ENCODE results near the gene MYZAP.

Gene MYZAP

DNA sequence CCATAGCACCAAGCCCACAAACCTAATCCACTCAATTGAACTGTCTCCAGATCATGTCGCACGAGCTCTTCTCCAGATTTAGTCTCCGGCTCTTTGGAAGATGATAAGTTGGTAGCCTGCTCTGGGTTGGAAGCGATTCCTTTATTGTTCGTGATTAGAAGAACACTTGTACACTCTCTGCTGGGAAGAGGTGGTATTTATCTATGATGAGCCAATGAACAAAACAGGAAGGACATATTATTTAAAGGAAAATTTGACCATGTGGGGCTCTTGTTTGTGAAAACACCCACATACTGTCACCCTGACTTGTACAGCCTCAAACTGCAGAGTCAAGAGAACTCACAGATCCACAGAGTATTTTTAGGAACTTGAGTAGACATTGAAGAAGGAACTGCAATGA, 54.4 kb downstream of the MYZAP start:
- Histone ChIP-seq H3K9ac (ENCODE audit: low read depth, low read length) (no peak overlapping the region), H4K20me1 (ENCODE audit: insufficient read depth, low read length) (no peaks in the 10 kb centered on the region), H2AFZ (ENCODE audit: low read depth, low read length) (no peak overlapping the region), H3K4me3 (ENCODE audit: low read depth in 1 of 2, low read length in 2 of 2) (no peak overlapping the region), H3K4me2 (ENCODE audit: insufficient read depth, low read length) (no peak overlapping the region), H3K79me2 (ENCODE audit: insufficient read depth, low read length) (no peaks in the 10 kb centered on the region), H3K4me1 (ENCODE audit: insufficient read depth, low read length) (no peaks in the 10 kb centered on the region), H3K27ac (ENCODE audit: low read length) (no peak overlapping the region), H3K36me3 (ENCODE audit: insufficient read depth, low read length) (no peaks in the 10 kb centered on the region), H3K9me3 (ENCODE audit: insufficient read depth, low read length, severe bottlenecking) (no peaks in the 10 kb centered on the region), H3K27me3 (ENCODE audit: insufficient read depth, low read length, poor library complexity) (peaks cover 7% of the 10 kb centered on the region)
- ATAC-seq (ENCODE audit: insufficient read depth, low read depth) (no peak), DNase-seq (no peak)
- no peak for TF ChIP-seq EZH2 (IDR thresholded peaks at IDR 0.05; ENCODE audit: borderline replicate concordance, low read depth, low read length, severe bottlenecking)
- TF ChIP-seq, protein P1, sequence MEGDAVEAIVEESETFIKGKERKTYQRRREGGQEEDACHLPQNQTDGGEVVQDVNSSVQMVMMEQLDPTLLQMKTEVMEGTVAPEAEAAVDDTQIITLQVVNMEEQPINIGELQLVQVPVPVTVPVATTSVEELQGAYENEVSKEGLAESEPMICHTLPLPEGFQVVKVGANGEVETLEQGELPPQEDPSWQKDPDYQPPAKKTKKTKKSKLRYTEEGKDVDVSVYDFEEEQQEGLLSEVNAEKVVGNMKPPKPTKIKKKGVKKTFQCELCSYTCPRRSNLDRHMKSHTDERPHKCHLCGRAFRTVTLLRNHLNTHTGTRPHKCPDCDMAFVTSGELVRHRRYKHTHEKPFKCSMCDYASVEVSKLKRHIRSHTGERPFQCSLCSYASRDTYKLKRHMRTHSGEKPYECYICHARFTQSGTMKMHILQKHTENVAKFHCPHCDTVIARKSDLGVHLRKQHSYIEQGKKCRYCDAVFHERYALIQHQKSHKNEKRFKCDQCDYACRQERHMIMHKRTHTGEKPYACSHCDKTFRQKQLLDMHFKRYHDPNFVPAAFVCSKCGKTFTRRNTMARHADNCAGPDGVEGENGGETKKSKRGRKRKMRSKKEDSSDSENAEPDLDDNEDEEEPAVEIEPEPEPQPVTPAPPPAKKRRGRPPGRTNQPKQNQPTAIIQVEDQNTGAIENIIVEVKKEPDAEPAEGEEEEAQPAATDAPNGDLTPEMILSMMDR (IDR thresholded peaks at IDR 0.05; ENCODE audit: borderline replicate concordance, extremely low read depth, low read length, poor library complexity, severe bottlenecking): no peak

DNA sequence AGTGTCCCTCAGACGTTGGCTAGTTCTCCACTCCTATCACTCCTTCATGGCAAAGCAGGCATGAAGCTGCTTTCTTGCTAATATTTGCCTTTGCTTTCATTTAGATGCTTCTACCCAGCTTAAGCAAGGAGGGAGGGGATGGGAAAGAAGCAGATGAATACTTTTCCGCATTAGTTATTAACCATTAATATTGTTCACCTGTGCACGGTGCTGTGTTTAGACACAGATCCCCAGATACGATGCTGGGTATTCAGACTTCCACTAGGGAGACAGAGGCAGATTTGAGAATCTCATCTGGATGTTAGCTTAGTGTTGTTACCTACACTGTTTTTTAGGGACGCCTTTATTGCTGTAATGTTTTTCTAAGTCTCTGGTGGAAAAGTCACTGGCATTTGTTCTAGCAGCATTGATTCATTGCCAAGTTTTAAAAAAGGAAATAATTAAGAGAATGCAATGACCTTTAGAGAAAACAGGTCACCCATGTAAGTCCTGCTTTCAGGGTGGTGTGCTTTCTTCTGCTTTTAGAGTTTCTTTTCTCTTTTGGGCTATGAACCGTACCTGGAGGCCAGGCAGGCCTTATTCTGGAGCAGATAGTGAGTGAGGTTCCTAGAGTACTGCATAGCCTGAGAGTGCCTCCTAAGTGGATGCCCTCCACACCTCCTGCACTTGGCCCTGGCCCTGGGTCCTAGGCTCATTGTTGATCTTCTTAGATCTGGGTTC, 55.5 kb downstream of the MYZAP start:
- ATAC-seq (ENCODE audit: insufficient read depth, low read depth) (no peak), DNase-seq (no peak)
- no peak overlapping the region for H3K27ac ChIP-seq (ENCODE audit: low read length)
- no peaks in the 10 kb centered on the region for H3K9me3 ChIP-seq (ENCODE audit: insufficient read depth, low read length, severe bottlenecking)
- H3K9ac ChIP-seq (ENCODE audit: low read depth, low read length): no peak overlapping the region
- H4K20me1 ChIP-seq (ENCODE audit: insufficient read depth, low read length): no peaks in the 10 kb centered on the region
- H3K36me3 ChIP-seq (ENCODE audit: insufficient read depth, low read length): no peaks in the 10 kb centered on the region
- H3K27me3 ChIP-seq (ENCODE audit: insufficient read depth, low read length, poor library complexity): peaks cover 7% of the 10 kb centered on the region
- no peak overlapping the region for H3K4me3 ChIP-seq (ENCODE audit: low read depth in 1 of 2, low read length in 2 of 2)
- no peaks in the 10 kb centered on the region for H3K79me2 ChIP-seq (ENCODE audit: insufficient read depth, low read length)
- H3K4me2 ChIP-seq (ENCODE audit: insufficient read depth, low read length): no peak overlapping the region
- 0 out of 2 replicates have a peak, but pooled peaks cover 5% of the 10 kb centered on the region for H3K4me1 ChIP-seq (ENCODE audit: insufficient read depth, low read length)
- H2AFZ ChIP-seq (ENCODE audit: low read depth, low read length): no peak overlapping the region
- TF ChIP-seq, protein P1 (IDR thresholded peaks at IDR 0.05; ENCODE audit: borderline replicate concordance, extremely low read depth, low read length, poor library complexity, severe bottlenecking): no peak
- no peak for TF ChIP-seq EZH2 (IDR thresholded peaks at IDR 0.05; ENCODE audit: borderline replicate concordance, low read depth, low read length, severe bottlenecking)

DNA sequence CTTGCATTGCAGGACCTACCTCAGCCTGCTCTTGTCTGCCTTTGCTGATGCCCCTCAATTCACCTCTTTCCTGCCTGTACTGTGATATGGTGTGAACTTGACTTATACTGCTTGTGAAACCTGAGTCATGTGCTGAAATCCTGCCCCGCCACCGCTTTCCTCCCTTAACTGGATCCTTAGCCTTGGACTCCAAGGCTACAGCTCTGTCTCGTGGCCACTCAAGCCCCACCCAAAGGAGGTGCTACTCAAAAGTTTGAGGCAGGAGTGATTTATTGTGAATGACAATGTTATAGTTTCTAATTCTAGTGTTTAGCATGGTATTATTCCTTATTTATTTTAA, 56.1 kb downstream of the MYZAP start:
- Histone ChIP-seq H4K20me1 (ENCODE audit: insufficient read depth, low read length) (no peaks in the 10 kb centered on the region), H3K4me1 (ENCODE audit: insufficient read depth, low read length) (peaks cover 8% of the 10 kb centered on the region; the same call in 1 of the 2 replicates), H3K36me3 (ENCODE audit: insufficient read depth, low read length) (no peaks in the 10 kb centered on the region), H3K4me3 (ENCODE audit: low read depth in 1 of 2, low read length in 2 of 2) (no peak overlapping the region), H2AFZ (ENCODE audit: low read depth, low read length) (no peak overlapping the region), H3K9me3 (ENCODE audit: insufficient read depth, low read length, severe bottlenecking) (no peaks in the 10 kb centered on the region), H3K79me2 (ENCODE audit: insufficient read depth, low read length) (no peaks in the 10 kb centered on the region), H3K27me3 (ENCODE audit: insufficient read depth, low read length, poor library complexity) (peaks cover 7% of the 10 kb centered on the region), H3K4me2 (ENCODE audit: insufficient read depth, low read length) (no peak overlapping the region), H3K27ac (ENCODE audit: low read length) (no peak overlapping the region), H3K9ac (ENCODE audit: low read depth, low read length) (no peak overlapping the region)
- ATAC-seq (ENCODE audit: insufficient read depth, low read depth): no peak
- DNase-seq: no peak
- TF ChIP-seq, protein P1 (IDR thresholded peaks at IDR 0.05; ENCODE audit: borderline replicate concordance, extremely low read depth, low read length, poor library complexity, severe bottlenecking): no peak
- TF ChIP-seq EZH2 (IDR thresholded peaks at IDR 0.05; ENCODE audit: borderline replicate concordance, low read depth, low read length, severe bottlenecking): no peak
